HL-60 (cell line): ENCODE results near the gene NLK.

Source experiments
- DNase-seq, 2 experiments: peaks; one replicate each; pipeline ENCODE4 v3.0.0-alpha.2; 2010 to 2020; ENCODE audit warnings: low read depth in 1 of 2, low spot score in 1 of 2
- H3K27ac ChIP-seq: fragments of 250-450 bp; sonication (Bioruptor Pico); replicated peaks from 2 replicates; pipeline ENCODE4 v1.5.1; 2020; ENCODE audit warnings: mild to moderate bottlenecking, moderate library complexity
- H3K27me3 ChIP-seq: fragments of 250-450 bp; sonication (Bioruptor Pico); 2 replicates; pipeline ENCODE4 v1.5.1; 2021; ENCODE audit warnings: mild to moderate bottlenecking, moderate library complexity; ENCODE audit not compliant: insufficient read depth, poor library complexity, severe bottlenecking
- H3K4me3 ChIP-seq: replicated peaks from 2 replicates; pipeline ENCODE4 v1.5.1; 2011; ENCODE audit warnings: mild to moderate bottlenecking, control low read depth, low read length; ENCODE audit not compliant: insufficient read depth
- GABPA ChIP-seq: IDR thresholded peaks from 2 replicates; pipeline ENCODE4 v1.6.1; 2012; ENCODE audit warnings: low read depth
- POLR2AphosphoS5 ChIP-seq: IDR thresholded peaks from 2 replicates; pipeline ENCODE4 v1.6.1; 2012; ENCODE audit warnings: low read depth
- SPI1 ChIP-seq: IDR thresholded peaks from 2 replicates; pipeline ENCODE4 v1.6.1; 2012; ENCODE audit warnings: low read depth, mild to moderate bottlenecking, borderline replicate concordance
- TF ChIP-seq, protein P1 (sequence below): IDR thresholded peaks from one replicate; pipeline ENCODE4 v1.5.1; 2011; ENCODE audit warnings: low read length, control low read depth, inconsistent platforms; ENCODE audit not compliant: insufficient read depth
- TF ChIP-seq, protein P2 (sequence below): IDR thresholded peaks from 2 replicates; pipeline ENCODE4 v1.6.1; 2012; ENCODE audit warnings: low read depth; ENCODE audit not compliant: insufficient replicate concordance

NLK gene

DNA sequence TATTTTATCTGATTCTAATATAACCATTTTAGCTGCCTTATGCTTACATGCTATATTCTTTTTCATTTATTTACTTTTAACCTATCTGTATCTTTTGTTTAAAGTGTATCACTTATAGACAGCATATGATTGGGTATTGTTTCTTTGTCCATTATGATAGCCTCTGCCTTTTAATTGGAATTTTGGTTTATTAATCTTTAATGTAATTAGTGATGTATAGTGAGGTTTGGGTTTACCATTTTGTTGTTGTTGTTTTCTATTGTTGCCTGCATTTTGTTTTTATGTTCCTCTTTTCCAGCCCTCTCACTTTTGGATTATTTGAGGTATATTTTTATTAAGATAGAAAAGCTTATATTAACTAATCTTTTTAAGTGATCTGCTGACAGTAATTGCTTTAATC is 59.4 kb downstream of the NLK start:
- DNase-seq = no peak
- no peak for TF ChIP-seq POLR2AphosphoS5
- no peak for TF ChIP-seq GABPA
- TF ChIP-seq SPI1 = no peak
- TF ChIP-seq, protein P1, sequence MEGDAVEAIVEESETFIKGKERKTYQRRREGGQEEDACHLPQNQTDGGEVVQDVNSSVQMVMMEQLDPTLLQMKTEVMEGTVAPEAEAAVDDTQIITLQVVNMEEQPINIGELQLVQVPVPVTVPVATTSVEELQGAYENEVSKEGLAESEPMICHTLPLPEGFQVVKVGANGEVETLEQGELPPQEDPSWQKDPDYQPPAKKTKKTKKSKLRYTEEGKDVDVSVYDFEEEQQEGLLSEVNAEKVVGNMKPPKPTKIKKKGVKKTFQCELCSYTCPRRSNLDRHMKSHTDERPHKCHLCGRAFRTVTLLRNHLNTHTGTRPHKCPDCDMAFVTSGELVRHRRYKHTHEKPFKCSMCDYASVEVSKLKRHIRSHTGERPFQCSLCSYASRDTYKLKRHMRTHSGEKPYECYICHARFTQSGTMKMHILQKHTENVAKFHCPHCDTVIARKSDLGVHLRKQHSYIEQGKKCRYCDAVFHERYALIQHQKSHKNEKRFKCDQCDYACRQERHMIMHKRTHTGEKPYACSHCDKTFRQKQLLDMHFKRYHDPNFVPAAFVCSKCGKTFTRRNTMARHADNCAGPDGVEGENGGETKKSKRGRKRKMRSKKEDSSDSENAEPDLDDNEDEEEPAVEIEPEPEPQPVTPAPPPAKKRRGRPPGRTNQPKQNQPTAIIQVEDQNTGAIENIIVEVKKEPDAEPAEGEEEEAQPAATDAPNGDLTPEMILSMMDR = no peak
- TF ChIP-seq, protein P2, sequence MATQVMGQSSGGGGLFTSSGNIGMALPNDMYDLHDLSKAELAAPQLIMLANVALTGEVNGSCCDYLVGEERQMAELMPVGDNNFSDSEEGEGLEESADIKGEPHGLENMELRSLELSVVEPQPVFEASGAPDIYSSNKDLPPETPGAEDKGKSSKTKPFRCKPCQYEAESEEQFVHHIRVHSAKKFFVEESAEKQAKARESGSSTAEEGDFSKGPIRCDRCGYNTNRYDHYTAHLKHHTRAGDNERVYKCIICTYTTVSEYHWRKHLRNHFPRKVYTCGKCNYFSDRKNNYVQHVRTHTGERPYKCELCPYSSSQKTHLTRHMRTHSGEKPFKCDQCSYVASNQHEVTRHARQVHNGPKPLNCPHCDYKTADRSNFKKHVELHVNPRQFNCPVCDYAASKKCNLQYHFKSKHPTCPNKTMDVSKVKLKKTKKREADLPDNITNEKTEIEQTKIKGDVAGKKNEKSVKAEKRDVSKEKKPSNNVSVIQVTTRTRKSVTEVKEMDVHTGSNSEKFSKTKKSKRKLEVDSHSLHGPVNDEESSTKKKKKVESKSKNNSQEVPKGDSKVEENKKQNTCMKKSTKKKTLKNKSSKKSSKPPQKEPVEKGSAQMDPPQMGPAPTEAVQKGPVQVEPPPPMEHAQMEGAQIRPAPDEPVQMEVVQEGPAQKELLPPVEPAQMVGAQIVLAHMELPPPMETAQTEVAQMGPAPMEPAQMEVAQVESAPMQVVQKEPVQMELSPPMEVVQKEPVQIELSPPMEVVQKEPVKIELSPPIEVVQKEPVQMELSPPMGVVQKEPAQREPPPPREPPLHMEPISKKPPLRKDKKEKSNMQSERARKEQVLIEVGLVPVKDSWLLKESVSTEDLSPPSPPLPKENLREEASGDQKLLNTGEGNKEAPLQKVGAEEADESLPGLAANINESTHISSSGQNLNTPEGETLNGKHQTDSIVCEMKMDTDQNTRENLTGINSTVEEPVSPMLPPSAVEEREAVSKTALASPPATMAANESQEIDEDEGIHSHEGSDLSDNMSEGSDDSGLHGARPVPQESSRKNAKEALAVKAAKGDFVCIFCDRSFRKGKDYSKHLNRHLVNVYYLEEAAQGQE = no peak
- Histone ChIP-seq H3K27me3 (no peaks in the 10 kb centered on the region), H3K27ac (no peak overlapping the region), H3K4me3 (no peak overlapping the region)

DNA sequence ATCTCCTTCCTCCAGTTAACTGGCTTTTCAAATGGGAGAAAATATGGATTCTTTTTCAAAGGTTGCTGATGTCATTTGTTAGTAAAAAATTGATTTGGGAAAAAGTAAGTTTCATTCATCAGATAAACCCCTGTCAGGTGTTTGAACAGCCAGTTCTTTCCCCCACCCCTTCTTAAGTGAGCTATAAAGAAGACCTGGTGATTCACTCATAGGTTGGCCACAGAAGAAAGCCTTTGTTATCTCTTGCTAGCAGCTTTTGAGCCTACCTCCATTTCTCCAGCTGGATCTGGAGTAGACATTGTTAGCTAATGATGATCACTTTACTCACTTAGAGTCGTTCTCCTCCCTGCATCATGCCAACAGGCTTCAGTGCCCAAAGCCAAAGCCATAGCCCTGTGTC is 63.0 kb downstream of the NLK start:
- Histone ChIP-seq H3K4me3 (no peak overlapping the region), H3K27me3 (no peaks in the 10 kb centered on the region), H3K27ac (no peak overlapping the region)
- no peak for DNase-seq
- TF ChIP-seq, protein P2 = no peak
- TF ChIP-seq, protein P1 = no peak
- no peak for TF ChIP-seq POLR2AphosphoS5
- TF ChIP-seq GABPA = no peak
- no peak for TF ChIP-seq SPI1

DNA sequence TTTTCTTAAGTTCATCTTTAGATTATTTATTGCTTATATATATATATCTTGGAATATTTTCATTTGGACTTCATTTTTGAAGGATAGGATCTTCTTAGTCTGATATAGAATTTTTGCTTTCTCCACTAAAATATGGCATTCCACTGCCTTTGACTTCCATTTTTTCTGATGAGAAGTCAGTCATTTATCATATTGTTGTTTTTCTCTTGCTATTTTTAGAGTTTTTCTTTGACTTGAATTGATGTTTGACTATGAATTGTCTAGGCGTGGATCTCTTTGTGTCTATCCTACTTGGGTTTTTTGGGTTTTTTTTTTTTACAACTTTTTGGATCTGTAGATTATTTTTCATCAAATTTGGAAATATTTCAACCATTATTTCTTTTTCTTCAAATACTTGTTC is 67.7 kb downstream of the NLK start:
- Histone ChIP-seq H3K27ac (no peak overlapping the region), H3K27me3 (no peaks in the 10 kb centered on the region), H3K4me3 (no peak overlapping the region)
- TF ChIP-seq, protein P2 = no peak
- TF ChIP-seq SPI1 = no peak
- DNase-seq = no peak

DNA sequence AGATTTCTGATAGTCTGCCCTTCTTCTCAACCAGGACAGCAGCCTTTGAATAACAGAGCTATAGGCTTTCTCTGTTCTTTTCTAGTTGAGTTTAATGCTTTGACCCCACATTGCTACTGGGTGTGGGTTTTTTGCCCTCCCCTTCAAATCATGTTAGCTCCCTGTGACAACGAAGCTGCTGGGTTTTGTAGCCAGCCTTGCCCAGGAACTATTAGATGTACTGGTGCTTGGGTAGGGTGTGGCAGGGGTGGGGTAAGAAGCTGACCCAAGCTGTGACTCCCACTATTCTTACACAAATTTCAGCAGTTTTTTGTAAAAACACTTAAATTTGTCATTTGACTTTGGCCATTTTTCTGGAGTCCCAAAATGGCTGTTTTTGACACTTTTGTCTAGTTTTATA is 69.7 kb downstream of the NLK start:
- Histone ChIP-seq H3K27me3 (no peaks in the 10 kb centered on the region), H3K4me3 (no peak overlapping the region), H3K27ac (no peak overlapping the region)
- no peak for DNase-seq
- TF ChIP-seq GABPA (no peak), POLR2AphosphoS5 (no peak)
- TF ChIP-seq, protein P2 = no peak
- TF ChIP-seq, protein P1 = no peak
